GM19193 (cell line): Measurements from ENCODE around the gene TSPAN9.

Source experiments
- POLR2A ChIP-seq: IDR thresholded peaks from 4 replicates; pipeline ENCODE4 v1.6.1; 2011; ENCODE audit not compliant: insufficient read depth, insufficient read length; ENCODE audit errors: extremely low read depth

The TSPAN9 gene

GRCh38 chr12:3147260-3147659, 70.1 kb downstream of the TSPAN9 start:
- TF ChIP-seq POLR2A, result no peak

- TF ChIP-seq POLR2A, result no peak
These were observed 71.3 kb downstream of the TSPAN9 start for GRCh38 chr12:3148366-3149000.

GRCh38 chr12:3149515-3150307, 72.5 kb downstream of the TSPAN9 start:
- no peak for TF ChIP-seq POLR2A

GRCh38 chr12:3150308-3150670, 73.1 kb downstream of the TSPAN9 start:
- TF ChIP-seq POLR2A, result no peak

- TF ChIP-seq POLR2A, result no peak
These were observed 74.0 kb downstream of the TSPAN9 start for GRCh38 chr12:3150931-3151835.

- no peak for TF ChIP-seq POLR2A
These were observed 74.9 kb downstream of the TSPAN9 start for GRCh38 chr12:3152011-3152511.

GRCh38 chr12:3152892-3153291, 75.7 kb downstream of the TSPAN9 start:
- TF ChIP-seq POLR2A, result no peak

GRCh38 chr12:3154006-3154405, 76.8 kb downstream of the TSPAN9 start:
- TF ChIP-seq POLR2A, result no peak

- no peak for TF ChIP-seq POLR2A
These were observed 78.7 kb downstream of the TSPAN9 start for GRCh38 chr12:3155702-3156370.

GRCh38 chr12:3157581-3158323, 80.6 kb downstream of the TSPAN9 start:
- TF ChIP-seq POLR2A, result no peak

GRCh38 chr12:3158851-3159465, 81.8 kb downstream of the TSPAN9 start:
- no peak for TF ChIP-seq POLR2A

- TF ChIP-seq POLR2A, result no peak
These were observed 82.9 kb downstream of the TSPAN9 start for GRCh38 chr12:3160081-3160480.

GRCh38 chr12:3161861-3162260, 84.7 kb downstream of the TSPAN9 start:
- TF ChIP-seq POLR2A, result no peak

GRCh38 chr12:3164454-3165077, 87.4 kb downstream of the TSPAN9 start:
- no peak for TF ChIP-seq POLR2A
